Muscle of leg (tissue), 11 donors: ENCODE measurements around the gene TPSG1. TPM values are rescaled to one million over a fixed set of nuclear protein-coding genes. Genes with fewer than 3 reads are reported as not detected.

Experiments used
- DNase-seq: peaks from one replicate; pipeline ENCODE4 v3.0.0; 2013
- H3K27ac ChIP-seq: one replicate; pipeline ENCODE4 v1.5.1; 2013; ENCODE audit warnings: mild to moderate bottlenecking, low read length, control low read depth
- H3K27me3 ChIP-seq: one replicate; pipeline ENCODE4 v1.6.1; 2013; ENCODE audit warnings: low read length; ENCODE audit not compliant: control insufficient read depth, insufficient read depth
- H3K36me3 ChIP-seq: one replicate; pipeline ENCODE4 v1.6.1; 2013; ENCODE audit warnings: low read length; ENCODE audit not compliant: control insufficient read depth, insufficient read depth
- H3K4me1 ChIP-seq: one replicate; pipeline ENCODE4 v1.6.1; 2013; ENCODE audit warnings: low read length; ENCODE audit not compliant: control insufficient read depth, insufficient read depth
- H3K4me3 ChIP-seq: one replicate; pipeline ENCODE4 v1.5.1; 2013; ENCODE audit warnings: low read length, control low read depth
- H3K9me3 ChIP-seq: replicated peaks from 2 replicates; pipeline ENCODE4 v1.6.1; 2013; ENCODE audit warnings: low read depth, low read length; ENCODE audit not compliant: control insufficient read depth
- WGBS: methylation state at CpG from one replicate; pipeline ENCODE4 v1.1.5; 2013; ENCODE audit warnings: missing lambda C conversion rate; ENCODE audit not compliant: insufficient coverage; 5-methylcytosine and 5-hydroxymethylcytosine counted together
- polyA plus RNA-seq, 8 donors: library from polyadenylated mRNA; unstranded; fragments of 120-200 nt; gene quantifications; one replicate each; pipeline versions ENCODE4 v1.2.1 to v1.2.3, GENCODE V29; 2013; ENCODE audit warnings: inconsistent platforms in 1 of 8, low replicate concordance in 1 of 8; ENCODE audit not compliant: insufficient read length in 8 of 8, insufficient read depth in 1 of 8
- total RNA-seq: library from RNA; stranded (reverse); fragments of 120-200 nt; gene quantifications from one replicate; pipeline ENCODE4 v1.2.4, GENCODE V29; 2013

The TPSG1 gene
- total and polyA plus RNA-seq, 9 donors: 0.98 to 3.7 (median 1.7) TPM; not detected in 1

DNA sequence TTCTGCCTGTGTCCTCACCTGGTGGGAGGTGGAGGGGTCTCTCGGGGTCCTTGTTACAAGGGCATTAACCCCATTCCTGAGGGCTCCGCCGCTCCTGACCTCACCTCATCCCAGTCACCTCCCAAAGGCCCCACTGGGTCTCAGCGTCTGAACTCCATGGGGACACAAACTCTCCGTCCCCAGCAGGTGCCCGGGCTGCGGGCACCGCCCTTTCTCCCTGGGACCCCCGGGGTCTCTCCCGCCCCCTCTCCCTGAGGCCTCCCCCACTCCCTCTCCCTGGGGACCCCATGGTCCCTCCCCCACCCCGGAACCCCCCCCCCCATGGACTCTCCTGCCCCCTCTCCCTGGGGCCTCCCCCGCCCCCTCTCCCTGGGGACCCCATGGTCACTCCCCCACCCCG, 47.3 kb downstream of the TPSG1 start:
- WGBS: 57% methylated on average over 1 of the region's 13 CpGs

DNA sequence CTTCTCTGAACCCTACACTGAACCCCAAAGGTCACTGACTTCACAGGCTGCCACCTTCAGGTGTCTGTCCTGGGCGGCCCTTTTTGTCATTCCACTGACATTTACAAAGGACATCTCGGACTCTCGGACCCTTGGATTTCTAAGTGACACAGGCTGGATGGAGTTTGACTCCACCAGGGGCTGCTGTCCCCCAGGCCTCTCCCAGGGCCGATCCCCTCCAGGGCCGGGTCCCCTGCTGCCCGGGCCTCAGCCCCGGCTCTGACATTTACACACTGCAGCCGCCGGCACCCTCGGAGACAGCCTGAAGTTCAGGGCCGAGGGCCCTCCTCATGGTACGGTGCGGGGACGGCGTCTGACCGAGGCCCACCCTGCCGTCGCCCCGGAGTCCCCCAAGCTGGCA, 48.0 kb downstream of the TPSG1 start:
- Histone ChIP-seq H3K27ac (no peak overlapping the region), H3K4me3 (no peak overlapping the region), H3K27me3 (peaks cover 3% of the 10 kb centered on the region), H3K36me3 (no peaks in the 10 kb centered on the region), H3K4me1 (peaks cover 40% of the 10 kb centered on the region), H3K9me3 (no peaks in the 10 kb centered on the region)
- 74% methylated on average over 19 of the region's 19 CpGs for WGBS
- DNase-seq: no peak

More for the DNA sequence above, 47.3 kb downstream of the TPSG1 start:
- H3K4me3 ChIP-seq: no peak overlapping the region
- peaks cover 3% of the 10 kb centered on the region for H3K27me3 ChIP-seq
- no peaks in the 10 kb centered on the region for H3K36me3 ChIP-seq
- no peak overlapping the region for H3K27ac ChIP-seq
- peaks cover 46% of the 10 kb centered on the region for H3K4me1 ChIP-seq
- DNase-seq: no peak
- no peaks in the 10 kb centered on the region for H3K9me3 ChIP-seq

DNA sequence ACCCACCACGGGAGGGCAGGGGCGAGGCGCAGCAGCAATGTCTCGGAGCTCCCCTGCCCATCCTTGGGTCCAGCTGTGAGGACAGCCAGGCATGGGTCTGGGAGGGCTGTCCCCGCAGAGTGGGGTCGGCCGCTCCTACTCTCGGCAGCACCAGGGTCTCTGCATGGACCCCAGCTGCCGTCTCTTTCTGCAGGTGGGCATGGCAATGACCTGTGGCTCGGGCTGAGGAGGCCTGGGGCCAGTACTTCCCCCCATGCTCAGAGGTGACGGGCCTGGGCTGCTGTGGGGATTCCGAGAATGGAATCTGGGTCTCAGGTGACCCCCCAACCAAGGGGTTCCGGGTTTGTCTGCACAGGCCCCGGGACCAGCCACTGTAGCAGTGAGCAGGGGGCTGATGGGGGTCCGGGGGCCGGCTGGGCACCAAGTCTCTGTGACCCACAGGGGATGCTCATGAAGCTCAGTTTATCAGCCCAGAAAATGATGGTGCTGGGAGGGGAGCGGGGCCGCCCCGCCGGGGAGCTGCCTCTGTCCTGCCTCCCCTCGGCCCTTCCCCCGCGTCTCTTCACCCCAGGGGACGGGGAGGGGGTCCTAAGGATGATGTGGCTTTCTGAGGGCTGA, 48.7 kb downstream of the TPSG1 start:
- Histone ChIP-seq H3K4me3 (no peak overlapping the region), H3K4me1 (peaks cover 33% of the 10 kb centered on the region), H3K36me3 (no peaks in the 10 kb centered on the region), H3K9me3 (no peaks in the 10 kb centered on the region), H3K27me3 (peaks cover 3% of the 10 kb centered on the region), H3K27ac (no peak overlapping the region)
- 71% methylated on average over 18 of the region's 24 CpGs for WGBS
- DNase-seq: no peak

DNA sequence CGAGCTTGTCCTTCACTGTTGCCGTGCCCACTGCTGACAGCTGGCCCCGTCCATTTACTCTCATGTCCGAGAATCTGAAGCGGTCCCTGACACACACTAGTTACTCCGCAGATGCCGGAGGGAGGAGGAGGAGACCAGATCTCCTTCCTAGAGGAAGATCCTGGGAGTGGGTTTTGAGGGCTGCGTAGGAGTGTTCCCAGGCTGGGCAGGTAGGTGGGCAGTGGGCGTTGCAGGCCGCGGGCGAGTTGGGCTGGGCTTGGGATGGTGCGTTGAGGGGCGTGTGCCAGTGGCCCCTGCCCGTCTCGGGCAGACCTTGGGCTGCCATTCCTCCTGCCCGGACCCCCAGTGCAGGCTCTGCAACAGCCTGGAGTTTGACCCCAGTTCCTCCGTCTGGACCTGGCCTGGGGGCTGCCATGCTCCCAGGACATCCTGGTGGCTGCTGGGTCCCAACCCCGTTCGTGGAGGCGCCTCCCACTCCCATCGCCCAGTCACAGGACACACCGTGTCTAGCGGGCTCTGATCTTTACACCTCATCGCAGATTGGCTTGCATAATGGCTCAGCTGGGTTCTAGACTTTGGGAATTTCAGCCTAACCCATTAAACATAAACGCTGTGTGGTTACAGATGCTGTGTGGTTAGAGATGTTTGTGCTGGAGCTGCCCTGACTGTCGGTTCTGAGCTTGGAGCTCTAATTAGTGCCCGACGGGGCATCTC, 49.3 kb downstream of the TPSG1 start:
- DNase-seq: no peak
- Histone ChIP-seq H3K4me1 (peaks cover 27% of the 10 kb centered on the region), H3K27ac (no peak overlapping the region), H3K27me3 (peaks cover 3% of the 10 kb centered on the region), H3K4me3 (no peak overlapping the region), H3K9me3 (no peaks in the 10 kb centered on the region), H3K36me3 (no peaks in the 10 kb centered on the region)
- WGBS: 84% methylated on average over 23 of the region's 29 CpGs

DNA sequence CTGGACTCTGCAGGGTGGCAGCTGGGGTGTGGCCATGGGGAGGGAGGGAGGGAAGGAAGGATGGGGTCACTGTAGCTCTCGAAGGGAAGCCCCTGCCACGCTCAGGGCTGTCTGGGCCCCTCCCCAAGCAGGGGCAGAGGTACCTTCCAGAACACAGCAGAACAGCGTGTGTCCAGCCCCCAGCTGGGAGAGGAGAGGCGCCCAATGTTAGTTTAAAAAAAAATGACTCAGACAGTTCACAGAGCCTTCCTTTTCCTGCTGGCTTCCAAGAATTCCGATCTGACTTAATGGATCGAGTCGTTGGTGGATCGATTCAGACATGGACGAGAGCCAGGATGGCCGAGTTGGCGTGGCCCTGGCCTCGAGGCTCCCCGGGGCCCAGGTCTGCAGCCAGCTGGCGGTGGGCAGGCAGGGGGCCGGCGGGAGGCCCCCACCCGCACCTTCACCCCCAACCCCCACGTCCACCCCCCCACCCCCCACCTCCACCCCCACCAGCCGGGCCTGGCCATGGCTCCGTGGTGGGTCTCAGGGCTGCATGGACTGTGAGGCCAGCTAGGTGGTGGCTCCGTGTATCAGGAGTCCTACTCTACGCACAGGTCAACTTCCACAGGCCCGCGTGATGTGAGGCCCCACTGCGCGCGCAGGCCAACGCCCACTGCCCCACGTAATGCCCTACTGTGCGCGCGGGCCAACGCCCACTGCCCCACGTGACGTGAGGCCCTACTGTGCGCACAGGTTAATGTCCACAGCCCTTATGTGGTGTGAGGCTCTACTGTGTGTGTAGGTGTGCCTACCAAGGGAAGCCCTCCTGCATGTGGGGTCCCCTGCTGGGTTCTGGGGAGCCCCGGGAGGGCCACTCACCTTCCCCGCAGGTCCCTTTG, 50.4 kb downstream of the TPSG1 start:
- H3K36me3 ChIP-seq: no peaks in the 10 kb centered on the region
- no peaks in the 10 kb centered on the region for H3K9me3 ChIP-seq
- WGBS: 67% methylated on average over 31 of the region's 38 CpGs
- H3K27ac ChIP-seq: no peak overlapping the region
- H3K4me3 ChIP-seq: no peak overlapping the region
- no peak for DNase-seq
- H3K4me1 ChIP-seq: peaks cover 28% of the 10 kb centered on the region
- peaks cover 3% of the 10 kb centered on the region for H3K27me3 ChIP-seq

DNA sequence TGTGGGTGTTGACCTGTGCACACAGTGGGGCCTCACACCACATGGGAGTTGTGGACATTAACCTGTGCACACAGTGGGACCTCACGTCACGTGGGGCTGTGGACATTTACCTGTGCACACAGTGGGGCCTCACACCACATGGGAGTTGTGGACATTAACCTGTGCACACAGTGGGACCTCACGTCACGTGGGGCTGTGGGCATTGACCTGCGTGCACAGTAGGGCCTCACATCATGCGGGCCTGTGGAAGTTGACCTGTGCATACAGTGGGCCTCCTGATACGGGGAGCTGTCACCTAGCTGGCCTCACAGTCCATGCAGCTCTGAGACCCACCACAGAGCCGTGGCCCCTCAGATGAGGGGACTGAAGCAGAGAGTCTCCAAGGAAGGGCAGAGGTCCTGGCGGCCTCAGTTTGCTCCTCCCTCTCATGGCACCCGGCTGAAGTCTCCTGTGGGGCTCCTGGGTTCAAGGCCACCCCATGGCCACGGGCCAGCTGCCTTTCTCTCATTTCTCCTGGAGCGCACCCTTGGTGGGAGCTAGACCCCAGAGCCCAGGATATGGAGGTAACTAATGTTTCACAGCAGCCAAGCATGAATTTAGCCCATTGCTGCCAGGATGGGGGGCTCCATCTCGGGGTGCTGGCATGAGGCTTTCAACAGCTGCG, 51.1 kb downstream of the TPSG1 start:
- Histone ChIP-seq H3K36me3 (no peaks in the 10 kb centered on the region), H3K4me3 (no peak overlapping the region), H3K4me1 (peaks cover 30% of the 10 kb centered on the region), H3K9me3 (no peaks in the 10 kb centered on the region), H3K27ac (no peak overlapping the region), H3K27me3 (peaks cover 3% of the 10 kb centered on the region)
- 74% methylated on average over 13 of the region's 14 CpGs for WGBS
- no peak for DNase-seq

DNA sequence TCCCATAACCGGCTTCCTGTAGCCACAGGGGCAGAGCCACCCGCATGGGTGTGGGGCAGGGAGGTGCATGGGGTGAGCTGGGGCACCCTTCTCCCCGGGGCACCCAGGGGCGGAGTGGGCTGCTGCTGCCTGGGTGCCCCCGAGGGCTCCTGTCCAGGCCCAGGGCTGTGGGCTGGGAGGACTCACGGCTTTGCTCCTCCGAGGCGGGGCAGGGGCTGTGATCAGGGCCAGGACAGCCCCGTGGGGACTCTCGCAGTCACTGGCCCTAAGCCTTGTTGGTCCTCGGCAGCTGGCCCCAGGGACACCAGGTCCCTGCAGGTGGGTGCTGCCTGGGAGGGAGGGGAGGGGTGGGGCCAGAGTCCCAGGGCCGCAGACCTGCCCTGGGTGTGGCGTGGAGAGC, 52.4 kb downstream of the TPSG1 start:
- no peaks in the 10 kb centered on the region for H3K9me3 ChIP-seq
- no peak overlapping the region for H3K4me3 ChIP-seq
- WGBS: 74% methylated on average over 10 of the region's 13 CpGs
- peaks cover 34% of the 10 kb centered on the region for H3K4me1 ChIP-seq
- peaks cover 3% of the 10 kb centered on the region for H3K27me3 ChIP-seq
- DNase-seq: no peak
- no peak overlapping the region for H3K27ac ChIP-seq
- H3K36me3 ChIP-seq: no peaks in the 10 kb centered on the region

DNA sequence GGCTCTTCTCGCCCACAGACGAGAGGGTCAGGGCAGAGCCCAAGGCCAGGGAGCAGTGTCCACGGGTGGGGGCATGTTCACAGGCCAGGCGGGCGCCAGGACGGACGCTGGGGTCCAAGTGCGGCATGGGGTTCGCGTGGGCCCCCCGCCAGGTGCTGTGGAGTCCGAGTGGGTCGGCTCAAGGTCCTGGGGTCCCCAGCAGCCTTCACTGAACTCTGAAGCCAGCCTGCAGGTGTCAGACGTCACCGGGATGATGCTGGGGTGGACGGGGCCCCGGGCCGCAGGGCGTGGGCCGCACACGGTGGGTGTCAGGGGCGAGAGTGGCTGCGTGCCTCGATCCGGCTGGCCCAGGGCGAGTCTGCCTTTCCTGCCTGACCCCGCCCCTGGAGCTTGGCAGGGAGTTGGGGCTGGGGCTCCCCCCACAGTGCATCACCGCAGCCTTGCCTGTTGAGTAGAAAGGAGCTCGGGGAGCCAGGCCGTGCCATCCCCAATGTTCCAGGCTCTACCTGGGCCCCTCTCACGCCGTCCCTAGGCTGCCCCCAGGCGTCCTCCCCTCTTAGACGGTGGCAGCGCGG, 53.1 kb downstream of the TPSG1 start:
- H3K27me3 ChIP-seq: peaks cover 3% of the 10 kb centered on the region
- no peak for DNase-seq
- H3K4me3 ChIP-seq: no peak overlapping the region
- H3K27ac ChIP-seq: no peak overlapping the region
- H3K4me1 ChIP-seq: peaks cover 35% of the 10 kb centered on the region
- H3K9me3 ChIP-seq: no peaks in the 10 kb centered on the region
- 79% methylated on average over 35 of the region's 36 CpGs for WGBS
- no peaks in the 10 kb centered on the region for H3K36me3 ChIP-seq
